SU-DHL-6 (cell line): ENCODE measurements around the gene MRGPRD.

ENCODE experiments used
- H2AFZ ChIP-seq: fragments of 200-600 bp; sonication (generic); 2 replicates; pipeline ENCODE4 v1.6.1; 2014; ENCODE audit warnings: low read depth, mild to moderate bottlenecking, moderate library complexity, mixed read lengths, antibody characterized with exemption, low read length; ENCODE audit not compliant: severe bottlenecking
- H3F3A ChIP-seq: fragments of 200-600 bp; shearing (Covaris generic); 2 replicates; pipeline ENCODE4 v1.6.0; 2016; ENCODE audit warnings: antibody characterized with exemption, mild to moderate bottlenecking; ENCODE audit not compliant: insufficient read depth
- H3K27ac ChIP-seq: fragments of 200-600 bp; sonication (generic); 2 replicates; pipeline ENCODE4 v1.5.1; 2016; ENCODE audit warnings: low read depth, mild to moderate bottlenecking, low read length, moderate library complexity, mixed read lengths
- H3K27me3 ChIP-seq: fragments of 200-600 bp; sonication (generic), shearing (Covaris generic); 2 replicates; pipeline ENCODE4 v1.6.0; 2014; ENCODE audit warnings: mild to moderate bottlenecking, low read length
- H3K36me3 ChIP-seq: fragments of 200-600 bp; sonication (generic); 2 replicates; pipeline ENCODE4 v1.6.1; 2014; ENCODE audit warnings: mild to moderate bottlenecking, low read length, mixed read lengths
- H3K4me2 ChIP-seq: fragments of 300-600, 200-600 bp; shearing (Covaris generic), sonication (generic); 2 replicates; pipeline ENCODE4 v1.6.0; 2014; ENCODE audit warnings: low read length, low read depth, mild to moderate bottlenecking; ENCODE audit not compliant: poor library complexity, severe bottlenecking
- H3K4me3 ChIP-seq: fragments of 200-600 bp; sonication (generic); 2 replicates; pipeline ENCODE4 v1.5.1; 2014; ENCODE audit warnings: antibody characterized with exemption, low read length, mild to moderate bottlenecking, mixed read lengths; ENCODE audit not compliant: insufficient read depth, poor library complexity, severe bottlenecking
- H3K79me2 ChIP-seq: fragments of 200-600 bp; sonication (generic); 2 replicates; pipeline ENCODE4 v1.6.1; 2014; ENCODE audit warnings: mild to moderate bottlenecking, low read length, moderate library complexity; ENCODE audit not compliant: insufficient read depth
- H3K9ac ChIP-seq: fragments of 200-600 bp; sonication (generic); 2 replicates; pipeline ENCODE4 v1.7.0; 2014; ENCODE audit warnings: mild to moderate bottlenecking, low read length
- H3K9me2 ChIP-seq: fragments of 200-600 bp; sonication (generic); replicated peaks from 2 replicates; pipeline ENCODE4 v1.6.1; 2014; ENCODE audit warnings: low read length; ENCODE audit not compliant: insufficient read depth
- H3K9me3 ChIP-seq: fragments of 200-600 bp; sonication (generic); 2 replicates; pipeline ENCODE4 v1.6.1; 2014; ENCODE audit warnings: low read length, mixed read lengths; ENCODE audit not compliant: insufficient read depth
- H4K20me1 ChIP-seq: fragments of 200-600 bp; sonication (generic); 2 replicates; pipeline ENCODE4 v1.6.1; 2014; ENCODE audit warnings: low read depth, mild to moderate bottlenecking, antibody characterized with exemption, low read length, moderate library complexity, mixed read lengths
- EZH2phosphoT487 ChIP-seq: fragments of 200-600 bp; sonication (generic), shearing (Covaris generic); conservative IDR thresholded peaks from 2 replicates; pipeline ENCODE4 v1.6.1; 2018; ENCODE audit warnings: mild to moderate bottlenecking, antibody characterized with exemption, low read length, moderate library complexity, mixed read lengths
- TF ChIP-seq, protein P1 (sequence below): fragments of 200-600 bp; sonication (generic); IDR thresholded peaks from one replicate; pipeline ENCODE4 v1.5.1; 2017; ENCODE audit warnings: antibody characterized with exemption, mild to moderate bottlenecking, low read length, moderate library complexity; ENCODE audit not compliant: insufficient read depth, poor library complexity, severe bottlenecking

The MRGPRD gene

DNA sequence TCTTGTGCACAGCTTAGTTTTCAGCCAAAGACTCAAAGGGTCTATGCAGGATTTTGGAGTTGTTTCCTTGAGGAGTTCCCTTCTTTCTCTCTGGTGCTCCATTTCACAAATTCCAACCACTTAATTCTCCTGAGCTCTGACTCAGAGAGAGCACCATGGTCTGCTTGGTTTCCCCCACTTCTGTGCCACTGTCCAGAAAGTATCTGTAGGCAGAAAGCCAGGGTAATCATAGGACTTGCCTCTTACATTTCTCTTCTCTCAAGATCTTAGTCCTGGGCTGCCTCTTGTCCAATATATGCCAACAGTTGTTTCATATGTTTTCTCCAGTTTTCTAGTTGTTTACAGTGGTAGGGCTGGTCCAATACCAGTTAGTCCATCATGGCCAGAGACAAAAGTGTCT is 6.4 kb upstream of the MRGPRD start:
- Histone ChIP-seq H3K4me2 (no peak overlapping the region), H3K9me3 (no peaks in the 10 kb centered on the region), H4K20me1 (no peaks in the 10 kb centered on the region), H3K36me3 (no peaks in the 10 kb centered on the region), H3K79me2 (no peaks in the 10 kb centered on the region), H2AFZ (no peak overlapping the region), H3K4me3 (no peak overlapping the region), H3K27ac (no peak overlapping the region), H3K9me2 (no peaks in the 10 kb centered on the region), H3F3A (no peaks in the 10 kb centered on the region), H3K9ac (no peak overlapping the region), H3K27me3 (no peaks in the 10 kb centered on the region)
- TF ChIP-seq, protein P1, sequence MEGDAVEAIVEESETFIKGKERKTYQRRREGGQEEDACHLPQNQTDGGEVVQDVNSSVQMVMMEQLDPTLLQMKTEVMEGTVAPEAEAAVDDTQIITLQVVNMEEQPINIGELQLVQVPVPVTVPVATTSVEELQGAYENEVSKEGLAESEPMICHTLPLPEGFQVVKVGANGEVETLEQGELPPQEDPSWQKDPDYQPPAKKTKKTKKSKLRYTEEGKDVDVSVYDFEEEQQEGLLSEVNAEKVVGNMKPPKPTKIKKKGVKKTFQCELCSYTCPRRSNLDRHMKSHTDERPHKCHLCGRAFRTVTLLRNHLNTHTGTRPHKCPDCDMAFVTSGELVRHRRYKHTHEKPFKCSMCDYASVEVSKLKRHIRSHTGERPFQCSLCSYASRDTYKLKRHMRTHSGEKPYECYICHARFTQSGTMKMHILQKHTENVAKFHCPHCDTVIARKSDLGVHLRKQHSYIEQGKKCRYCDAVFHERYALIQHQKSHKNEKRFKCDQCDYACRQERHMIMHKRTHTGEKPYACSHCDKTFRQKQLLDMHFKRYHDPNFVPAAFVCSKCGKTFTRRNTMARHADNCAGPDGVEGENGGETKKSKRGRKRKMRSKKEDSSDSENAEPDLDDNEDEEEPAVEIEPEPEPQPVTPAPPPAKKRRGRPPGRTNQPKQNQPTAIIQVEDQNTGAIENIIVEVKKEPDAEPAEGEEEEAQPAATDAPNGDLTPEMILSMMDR, result no peak
- TF ChIP-seq EZH2phosphoT487, result no peak

DNA sequence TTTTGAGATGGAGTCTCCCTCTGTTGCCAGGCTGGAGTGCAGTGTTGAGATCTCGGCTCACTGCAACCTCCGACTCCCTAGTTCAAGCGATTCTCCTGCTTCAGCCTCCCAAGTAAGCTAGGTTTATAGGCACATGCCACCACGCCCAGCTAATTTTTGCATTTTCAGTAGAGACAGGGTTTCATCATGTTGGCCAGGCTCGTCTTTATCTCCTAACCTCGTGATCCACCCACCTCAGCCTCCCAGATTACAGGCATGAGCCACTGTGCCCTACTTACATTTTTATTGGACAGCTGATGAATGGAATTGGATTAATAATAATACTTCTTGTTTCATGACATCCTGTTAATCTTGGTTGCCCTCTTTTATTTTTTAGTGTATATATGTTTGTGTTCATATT is 3.0 kb upstream of the MRGPRD start:
- Histone ChIP-seq H3K36me3 (no peaks in the 10 kb centered on the region), H3K79me2 (no peaks in the 10 kb centered on the region), H3K9me3 (no peaks in the 10 kb centered on the region), H3K27me3 (no peaks in the 10 kb centered on the region), H4K20me1 (no peaks in the 10 kb centered on the region), H3K4me2 (no peak overlapping the region), H3F3A (no peaks in the 10 kb centered on the region), H3K4me3 (no peak overlapping the region), H2AFZ (no peak overlapping the region), H3K9me2 (no peaks in the 10 kb centered on the region), H3K9ac (no peak overlapping the region), H3K27ac (no peak overlapping the region)
- TF ChIP-seq EZH2phosphoT487, result no peak
- TF ChIP-seq, protein P1, result no peak

DNA sequence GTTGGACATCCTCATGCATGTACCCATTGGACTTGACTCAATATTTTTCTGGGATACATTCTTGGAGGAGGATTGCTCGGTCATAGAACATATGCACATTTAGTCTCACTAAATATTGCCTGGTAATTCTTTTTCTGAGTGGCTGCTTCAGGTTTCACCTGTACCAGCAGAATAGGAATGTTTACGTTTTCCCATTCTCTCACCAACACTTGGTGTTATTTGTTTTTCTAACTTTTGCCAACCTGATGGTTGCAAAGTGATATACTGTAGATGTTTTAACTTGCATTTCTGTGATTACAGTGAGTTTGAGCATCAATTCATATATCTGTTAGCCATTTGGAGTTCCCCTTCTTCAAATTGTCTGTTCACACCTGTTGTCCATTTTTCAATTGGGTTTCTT is 1.3 kb upstream of the MRGPRD start:
- no peaks in the 10 kb centered on the region for H3K36me3 ChIP-seq
- no peaks in the 10 kb centered on the region for H3K9me3 ChIP-seq
- no peak overlapping the region for H3K9ac ChIP-seq
- H3K27ac ChIP-seq, result no peak overlapping the region
- no peaks in the 10 kb centered on the region for H3F3A ChIP-seq
- no peak overlapping the region for H3K4me3 ChIP-seq
- H3K27me3 ChIP-seq, result no peaks in the 10 kb centered on the region
- no peak overlapping the region for H2AFZ ChIP-seq
- H3K9me2 ChIP-seq, result no peaks in the 10 kb centered on the region
- no peak for TF ChIP-seq EZH2phosphoT487
- TF ChIP-seq, protein P1, result no peak
- no peaks in the 10 kb centered on the region for H4K20me1 ChIP-seq
- no peak overlapping the region for H3K4me2 ChIP-seq
- H3K79me2 ChIP-seq, result no peaks in the 10 kb centered on the region
